SU-DHL-6 (cell line): ENCODE data around the gene HOXA10.

Experiments
- H2AFZ ChIP-seq: fragments of 200-600 bp; sonication (generic); 2 replicates; pipeline ENCODE4 v1.6.1; 2014; ENCODE audit warnings: low read depth, mild to moderate bottlenecking, moderate library complexity, mixed read lengths, antibody characterized with exemption, low read length; ENCODE audit not compliant: severe bottlenecking
- H3F3A ChIP-seq: fragments of 200-600 bp; shearing (Covaris generic); 2 replicates; pipeline ENCODE4 v1.6.0; 2016; ENCODE audit warnings: antibody characterized with exemption, mild to moderate bottlenecking; ENCODE audit not compliant: insufficient read depth
- H3K27ac ChIP-seq: fragments of 200-600 bp; sonication (generic); 2 replicates; pipeline ENCODE4 v1.5.1; 2016; ENCODE audit warnings: low read depth, mild to moderate bottlenecking, low read length, moderate library complexity, mixed read lengths
- H3K27me3 ChIP-seq: fragments of 200-600 bp; sonication (generic), shearing (Covaris generic); 2 replicates; pipeline ENCODE4 v1.6.0; 2014; ENCODE audit warnings: mild to moderate bottlenecking, low read length
- H3K36me3 ChIP-seq: fragments of 200-600 bp; sonication (generic); 2 replicates; pipeline ENCODE4 v1.6.1; 2014; ENCODE audit warnings: mild to moderate bottlenecking, low read length, mixed read lengths
- H3K4me2 ChIP-seq: fragments of 300-600, 200-600 bp; shearing (Covaris generic), sonication (generic); 2 replicates; pipeline ENCODE4 v1.6.0; 2014; ENCODE audit warnings: low read length, low read depth, mild to moderate bottlenecking; ENCODE audit not compliant: poor library complexity, severe bottlenecking
- H3K4me3 ChIP-seq: fragments of 200-600 bp; sonication (generic); 2 replicates; pipeline ENCODE4 v1.5.1; 2014; ENCODE audit warnings: antibody characterized with exemption, low read length, mild to moderate bottlenecking, mixed read lengths; ENCODE audit not compliant: insufficient read depth, poor library complexity, severe bottlenecking
- H3K79me2 ChIP-seq: fragments of 200-600 bp; sonication (generic); 2 replicates; pipeline ENCODE4 v1.6.1; 2014; ENCODE audit warnings: mild to moderate bottlenecking, low read length, moderate library complexity; ENCODE audit not compliant: insufficient read depth
- H3K9ac ChIP-seq: fragments of 200-600 bp; sonication (generic); 2 replicates; pipeline ENCODE4 v1.7.0; 2014; ENCODE audit warnings: mild to moderate bottlenecking, low read length
- H3K9me2 ChIP-seq: fragments of 200-600 bp; sonication (generic); replicated peaks from 2 replicates; pipeline ENCODE4 v1.6.1; 2014; ENCODE audit warnings: low read length; ENCODE audit not compliant: insufficient read depth
- H3K9me3 ChIP-seq: fragments of 200-600 bp; sonication (generic); 2 replicates; pipeline ENCODE4 v1.6.1; 2014; ENCODE audit warnings: low read length, mixed read lengths; ENCODE audit not compliant: insufficient read depth
- H4K20me1 ChIP-seq: fragments of 200-600 bp; sonication (generic); 2 replicates; pipeline ENCODE4 v1.6.1; 2014; ENCODE audit warnings: low read depth, mild to moderate bottlenecking, antibody characterized with exemption, low read length, moderate library complexity, mixed read lengths
- EZH2phosphoT487 ChIP-seq: fragments of 200-600 bp; sonication (generic), shearing (Covaris generic); conservative IDR thresholded peaks from 2 replicates; pipeline ENCODE4 v1.6.1; 2018; ENCODE audit warnings: mild to moderate bottlenecking, antibody characterized with exemption, low read length, moderate library complexity, mixed read lengths
- TF ChIP-seq, protein P1 (sequence below): fragments of 200-600 bp; sonication (generic); IDR thresholded peaks from one replicate; pipeline ENCODE4 v1.5.1; 2017; ENCODE audit warnings: antibody characterized with exemption, mild to moderate bottlenecking, low read length, moderate library complexity; ENCODE audit not compliant: insufficient read depth, poor library complexity, severe bottlenecking

The HOXA10 gene

DNA sequence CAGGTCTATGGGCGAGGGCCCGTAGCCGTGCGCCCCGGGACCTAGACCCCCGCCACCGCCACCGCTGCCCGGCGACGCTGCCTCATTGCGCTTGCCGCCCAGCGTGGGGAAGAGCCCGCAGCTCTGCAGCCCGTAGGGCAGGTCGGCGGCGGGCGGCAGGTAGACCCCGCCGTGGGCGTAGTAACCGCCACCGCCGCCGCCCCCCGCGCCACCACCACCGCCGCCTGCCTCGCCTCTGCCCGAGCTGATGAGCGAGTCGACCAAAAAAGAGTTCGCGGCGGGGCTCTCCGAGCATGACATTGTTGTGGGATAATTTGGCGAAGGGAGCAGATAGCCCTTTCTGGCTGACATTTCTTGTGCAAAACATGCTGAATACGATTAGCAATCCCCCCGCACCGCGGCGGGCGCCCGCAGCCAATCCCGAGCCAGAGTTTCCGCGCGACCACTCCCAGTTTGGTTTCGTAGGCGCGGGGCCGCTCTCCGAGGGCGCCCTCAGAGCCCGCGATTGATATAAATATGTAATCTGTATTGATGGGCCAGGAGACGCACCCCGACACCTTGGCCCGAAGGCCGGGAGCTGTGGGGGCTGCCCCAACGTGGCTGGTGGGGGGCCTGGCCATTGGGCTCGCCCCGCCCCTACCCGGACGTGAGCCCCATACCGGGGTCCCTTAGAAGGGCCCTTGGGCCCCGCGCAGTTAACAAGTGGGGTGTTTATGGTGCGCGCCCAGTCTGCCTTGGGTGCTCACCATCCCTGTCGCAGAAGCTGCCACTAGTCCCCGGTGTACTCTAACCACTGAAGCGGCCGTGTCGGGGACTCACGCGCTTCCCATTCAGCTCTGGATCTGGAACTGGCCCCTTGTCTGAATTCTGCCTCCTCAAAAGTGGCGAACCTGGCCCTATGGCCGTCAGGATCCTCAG is at the start of gene HOXA10:
Gene HOXA10, minus strand, starts transcription at position 365 of the 918 bp plus-strand sequence. Its CDS starts 14 bp downstream, at position 351.
- TF ChIP-seq, protein P1, sequence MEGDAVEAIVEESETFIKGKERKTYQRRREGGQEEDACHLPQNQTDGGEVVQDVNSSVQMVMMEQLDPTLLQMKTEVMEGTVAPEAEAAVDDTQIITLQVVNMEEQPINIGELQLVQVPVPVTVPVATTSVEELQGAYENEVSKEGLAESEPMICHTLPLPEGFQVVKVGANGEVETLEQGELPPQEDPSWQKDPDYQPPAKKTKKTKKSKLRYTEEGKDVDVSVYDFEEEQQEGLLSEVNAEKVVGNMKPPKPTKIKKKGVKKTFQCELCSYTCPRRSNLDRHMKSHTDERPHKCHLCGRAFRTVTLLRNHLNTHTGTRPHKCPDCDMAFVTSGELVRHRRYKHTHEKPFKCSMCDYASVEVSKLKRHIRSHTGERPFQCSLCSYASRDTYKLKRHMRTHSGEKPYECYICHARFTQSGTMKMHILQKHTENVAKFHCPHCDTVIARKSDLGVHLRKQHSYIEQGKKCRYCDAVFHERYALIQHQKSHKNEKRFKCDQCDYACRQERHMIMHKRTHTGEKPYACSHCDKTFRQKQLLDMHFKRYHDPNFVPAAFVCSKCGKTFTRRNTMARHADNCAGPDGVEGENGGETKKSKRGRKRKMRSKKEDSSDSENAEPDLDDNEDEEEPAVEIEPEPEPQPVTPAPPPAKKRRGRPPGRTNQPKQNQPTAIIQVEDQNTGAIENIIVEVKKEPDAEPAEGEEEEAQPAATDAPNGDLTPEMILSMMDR = no peak
- TF ChIP-seq EZH2phosphoT487 = no peak
- Histone ChIP-seq H3K9ac (no peak within 1 kb of the TSS), H3K9me2 (no peaks in the 10 kb centered on the region), H2AFZ (no peak within 1 kb of the TSS), H3K4me2 (no peak within 1 kb of the TSS), H3F3A (no peaks in the 10 kb centered on the region), H3K4me3 (no peak within 1 kb of the TSS), H3K27ac (no peak within 1 kb of the TSS), H3K27me3 (no peaks in the 10 kb centered on the region), H3K79me2 (no peaks in the 10 kb centered on the region), H3K9me3 (no peaks in the 10 kb centered on the region), H3K36me3 (no peaks in the 10 kb centered on the region), H4K20me1 (no peaks in the 10 kb centered on the region)

DNA sequence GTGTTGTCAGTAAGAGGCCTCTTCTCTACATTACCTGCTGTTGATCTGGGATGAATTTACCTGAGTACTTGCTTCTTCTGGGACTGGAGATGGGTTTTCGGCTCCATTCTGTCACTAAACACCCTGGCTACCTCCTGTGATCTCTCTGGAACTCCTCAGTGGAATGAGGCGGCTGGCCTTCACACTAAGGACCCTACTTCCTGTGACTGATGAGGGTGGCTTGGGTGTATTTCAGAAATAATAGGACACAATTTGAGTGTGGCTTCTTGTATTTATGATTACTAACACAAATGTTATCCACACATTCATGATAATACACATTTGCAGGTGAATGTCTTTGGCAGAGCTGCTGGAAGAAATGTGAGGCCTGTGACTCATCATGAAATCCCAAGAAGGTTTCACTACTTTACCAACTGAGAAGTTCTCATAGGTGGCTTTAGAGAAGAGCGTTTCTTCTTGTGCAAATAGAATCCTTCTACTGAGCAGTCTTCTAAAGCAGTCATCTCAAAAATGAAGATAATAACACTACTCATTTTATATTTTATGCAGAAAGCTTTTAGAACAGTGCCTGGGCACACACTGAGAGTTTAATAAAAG is 47.2 kb upstream of the HOXA10 start:
- Histone ChIP-seq H3K4me2 (no peak overlapping the region), H3K79me2 (no peaks in the 10 kb centered on the region), H3K27me3 (no peaks in the 10 kb centered on the region), H2AFZ (no peak overlapping the region), H3K36me3 (no peaks in the 10 kb centered on the region), H3K9ac (no peak overlapping the region), H3K27ac (no peak overlapping the region), H4K20me1 (no peaks in the 10 kb centered on the region), H3K9me2 (no peaks in the 10 kb centered on the region), H3K4me3 (no peak overlapping the region), H3K9me3 (no peaks in the 10 kb centered on the region), H3F3A (no peaks in the 10 kb centered on the region)
- TF ChIP-seq, protein P1 = no peak
- TF ChIP-seq EZH2phosphoT487 = no peak

DNA sequence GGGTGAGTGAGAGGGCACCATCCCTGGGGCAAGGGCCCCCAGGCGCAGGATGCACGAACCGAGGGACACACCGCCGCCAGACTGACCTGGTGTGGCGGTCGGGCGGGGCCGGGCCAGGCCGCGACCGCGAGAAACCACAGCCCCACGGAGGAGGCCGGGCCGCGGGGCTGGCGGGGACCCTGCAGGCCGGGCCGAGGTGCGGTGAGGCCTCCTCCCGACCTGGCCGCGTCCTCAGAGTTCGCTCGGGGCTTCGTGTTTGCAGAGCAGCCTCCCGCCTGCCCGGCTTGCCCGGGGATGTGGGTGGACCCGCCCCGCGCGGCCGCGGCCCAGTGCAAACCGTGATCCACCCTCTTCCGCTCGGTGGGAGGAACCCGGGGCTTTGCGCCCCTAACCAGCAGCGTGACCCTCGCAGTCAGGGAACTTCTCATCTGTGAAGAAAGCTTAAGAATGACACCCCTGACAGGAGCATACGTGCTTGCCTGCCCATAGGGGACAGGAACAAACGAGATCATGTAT is 46.4 kb upstream of the HOXA10 start:
- Histone ChIP-seq H3K27ac (no peak overlapping the region), H4K20me1 (no peaks in the 10 kb centered on the region), H2AFZ (no peak overlapping the region), H3K9me2 (no peaks in the 10 kb centered on the region), H3K36me3 (no peaks in the 10 kb centered on the region), H3K27me3 (no peaks in the 10 kb centered on the region), H3K4me3 (no peak overlapping the region), H3K9me3 (no peaks in the 10 kb centered on the region), H3F3A (no peaks in the 10 kb centered on the region), H3K9ac (no peak overlapping the region), H3K4me2 (no peak overlapping the region), H3K79me2 (no peaks in the 10 kb centered on the region)
- TF ChIP-seq EZH2phosphoT487 = no peak
- TF ChIP-seq, protein P1 = no peak
